Measurements from ENCODE around the gene RENBP.

Gene RENBP

GRCh38 chrX:153933748-153934147 lies 10.7 kb downstream of the RENBP start:
- DNase-seq (ENCODE audit: low spot score): no peak

- DNase-seq (ENCODE audit: low spot score): no peak
These were observed 12.1 kb downstream of the RENBP start for GRCh38 chrX:153932220-153932915.

GRCh38 chrX:153931748-153932147 lies 12.7 kb downstream of the RENBP start:
- DNase-seq (ENCODE audit: low spot score): no peak

- no peak for DNase-seq (ENCODE audit: low spot score)
These were observed 13.3 kb downstream of the RENBP start for GRCh38 chrX:153931151-153931550.

- no peak for DNase-seq (ENCODE audit: low spot score)
These were observed 14.2 kb downstream of the RENBP start for GRCh38 chrX:153930011-153930910.

- DNase-seq (ENCODE audit: low spot score): no peak
These were observed 14.9 kb downstream of the RENBP start for GRCh38 chrX:153929576-153929975.

- no peak for DNase-seq (ENCODE audit: low spot score)
These were observed 15.6 kb downstream of the RENBP start for GRCh38 chrX:153928846-153929245.

- DNase-seq (ENCODE audit: low spot score): peak; percentile 93
These were observed 16.3 kb downstream of the RENBP start for GRCh38 chrX:153927922-153928760.

- no peak for DNase-seq (ENCODE audit: low spot score)
These were observed 16.8 kb downstream of the RENBP start for GRCh38 chrX:153927672-153927921.

GRCh38 chrX:153926858-153927671 lies 17.4 kb downstream of the RENBP start:
- DNase-seq (ENCODE audit: low spot score): peak; percentile 32

GRCh38 chrX:153926552-153926857 lies 17.9 kb downstream of the RENBP start:
- DNase-seq (ENCODE audit: low spot score): no peak

- DNase-seq (ENCODE audit: low spot score): no peak
These were observed 18.5 kb downstream of the RENBP start, which contains the start of gene ARHGAP4 for GRCh38 chrX:153925739-153926551. TSS of gene ARHGAP4 (minus strand) at chrX:153926264. CDS start at chrX:153926202, 62 bp downstream.

GRCh38 chrX:153925387-153925738 lies 19.1 kb downstream of the RENBP start:
- DNase-seq (ENCODE audit: low spot score): no peak

GRCh38 chrX:153924149-153924861 lies 20.1 kb downstream of the RENBP start:
- peak; percentile 36 for DNase-seq (ENCODE audit: low spot score)

GRCh38 chrX:153922932-153923857 lies 21.2 kb downstream of the RENBP start:
- peak; percentile 26 for DNase-seq (ENCODE audit: low spot score)

- peak; percentile 54 for DNase-seq (ENCODE audit: low spot score)
These were observed 22.7 kb downstream of the RENBP start for GRCh38 chrX:153921511-153922446.

GRCh38 chrX:153921070-153921469 lies 23.4 kb downstream of the RENBP start:
- DNase-seq (ENCODE audit: low spot score): no peak

GRCh38 chrX:153920546-153920945 lies 23.9 kb downstream of the RENBP start:
- no peak for DNase-seq (ENCODE audit: low spot score)
